IMR-90 (cell line): ENCODE measurements around the gene FBLN1. TPM values are rescaled to one million over a fixed set of nuclear protein-coding genes. Genes with fewer than 3 reads are reported as not detected.
A peak's percentile ranks its signal among the peaks of the same experiment; 100 is the strongest.
"Not testable (repeated sequence)": the region's sequence is repeated elsewhere in the genome, so short reads cannot be mapped to it uniquely, and the experiment has no call there.

ENCODE experiments used
- ATAC-seq: fragments of 200-7000 bp; cut with Tn5 transposase; 2 replicates; pipeline ENCODE4 v1.9.1; 2020; ENCODE audit warnings: low read depth, mild to moderate bottlenecking, moderate library complexity
- BruUV-seq: library from RNA; stranded (reverse); fragments of 400-500 nt; replicated peaks from 2 replicates; lab custom pipeline; 2021; lab: Mats Ljungman, UMichigan
- CTCF ChIA-PET: fragments of 300-600 bp; formaldehyde crosslinking; extraction: SDS; loops from one replicate; lab custom pipeline; 2021; ENCODE audit warnings: antibody characterized with exemption; lab: Yijun Ruan, JAX
- POLR2A ChIA-PET: fragments of 300-600 bp; sonication (Branson Sonifier 250); formaldehyde crosslinking; loops from one replicate; lab custom pipeline; 2022; ENCODE audit warnings: antibody characterized with exemption; ENCODE audit not compliant: unreplicated experiment; lab: Charles Lee
- DNase-seq: peaks from one replicate; pipeline ENCODE4 v3.0.0; 2013
- H2AFZ ChIP-seq: replicated peaks from 2 replicates; pipeline ENCODE3; 2013; ENCODE audit warnings: low read length, mild to moderate bottlenecking; ENCODE audit not compliant: poor library complexity
- H2AK5ac ChIP-seq: 2 replicates; pipeline ENCODE4 v1.6.1; 2013; ENCODE audit warnings: low read depth, low read length, inconsistent platforms
- H2AK9ac ChIP-seq: replicated peaks from 2 replicates; pipeline ENCODE3; 2013; ENCODE audit warnings: mild to moderate bottlenecking, low read depth, low read length, moderate library complexity; ENCODE audit not compliant: poor library complexity
- H2BK120ac ChIP-seq: 2 replicates; pipeline ENCODE4 v1.6.1; 2013; ENCODE audit warnings: low read depth, low read length, inconsistent platforms
- H2BK15ac ChIP-seq: 3 replicates; pipeline ENCODE4 v1.6.1; 2013; ENCODE audit warnings: low read depth, low read length, inconsistent platforms
- H2BK20ac ChIP-seq: 2 replicates; pipeline ENCODE4 v1.6.1; 2013; ENCODE audit warnings: low read depth, mild to moderate bottlenecking, inconsistent platforms, low read length, moderate library complexity
- H2BK5ac ChIP-seq: 2 replicates; pipeline ENCODE4 v1.6.1; 2013; ENCODE audit warnings: mild to moderate bottlenecking, low read depth, low read length, inconsistent platforms; ENCODE audit not compliant: poor library complexity, severe bottlenecking
- H3K14ac ChIP-seq: replicated peaks from 2 replicates; pipeline ENCODE4 v1.6.1; 2013; ENCODE audit warnings: low read depth, low read length, inconsistent platforms
- H3K18ac ChIP-seq: 2 replicates; pipeline ENCODE4 v1.6.1; 2013; ENCODE audit warnings: low read depth, low read length, control low read depth
- H3K23ac ChIP-seq: 2 replicates; pipeline ENCODE4 v1.6.1; 2013; ENCODE audit warnings: low read depth, low read length, inconsistent platforms
- H3K27ac ChIP-seq: 2 replicates; pipeline ENCODE4 v1.5.1; 2013; ENCODE audit warnings: mild to moderate bottlenecking, control low read depth, low read length; ENCODE audit not compliant: insufficient read depth
- H3K27me3 ChIP-seq: 2 replicates; pipeline ENCODE4 v1.6.1; 2013; ENCODE audit warnings: low read length; ENCODE audit not compliant: control insufficient read depth, insufficient read depth
- H3K36me3 ChIP-seq: 2 replicates; pipeline ENCODE4 v1.6.1; 2013; ENCODE audit warnings: low read length, mixed read lengths; ENCODE audit not compliant: control insufficient read depth, insufficient read depth
- H3K4ac ChIP-seq: 2 replicates; pipeline ENCODE4 v1.6.1; 2013; ENCODE audit warnings: low read depth, low read length, inconsistent platforms
- H3K4me1 ChIP-seq: 2 replicates; pipeline ENCODE4 v1.6.1; 2013; ENCODE audit warnings: low read length, mixed read lengths; ENCODE audit not compliant: control insufficient read depth, insufficient read depth
- H3K4me2 ChIP-seq: 2 replicates; pipeline ENCODE4 v1.6.1; 2013; ENCODE audit warnings: low read depth, mild to moderate bottlenecking, control low read depth, low read length, moderate library complexity
- H3K4me3 ChIP-seq: 2 replicates; pipeline ENCODE4 v1.5.1; 2013; ENCODE audit warnings: low read depth, mild to moderate bottlenecking, control low read depth, low read length, moderate library complexity; ENCODE audit not compliant: insufficient read depth
- H3K56ac ChIP-seq: 2 replicates; pipeline ENCODE4 v1.6.1; 2013; ENCODE audit warnings: low read length, inconsistent platforms; ENCODE audit not compliant: insufficient read depth; ENCODE audit errors: extremely low read depth
- H3K79me1 ChIP-seq, 2 experiments: 2 replicates each; pipeline ENCODE4 v1.6.1; 2013; ENCODE audit warnings: low read length in 2 of 2, inconsistent platforms in 1 of 2, low read depth in 1 of 2
- H3K9ac ChIP-seq: 2 replicates; pipeline ENCODE4 v1.6.1; 2013; ENCODE audit warnings: low read depth, low read length, control low read depth
- H3K9me1 ChIP-seq: 2 replicates; pipeline ENCODE4 v1.6.1; 2013; ENCODE audit warnings: low read length, inconsistent platforms; ENCODE audit not compliant: insufficient read depth
- H3K9me3 ChIP-seq: 2 replicates; pipeline ENCODE4 v1.6.1; 2013; ENCODE audit warnings: low read length; ENCODE audit not compliant: control insufficient read depth, insufficient read depth
- H4K20me1 ChIP-seq: 2 replicates; pipeline ENCODE4 v1.6.1; 2013; ENCODE audit warnings: low read length, inconsistent platforms; ENCODE audit not compliant: insufficient read depth
- H4K5ac ChIP-seq: 2 replicates; pipeline ENCODE4 v1.6.1; 2013; ENCODE audit warnings: mild to moderate bottlenecking, low read depth, low read length, control low read depth
- H4K8ac ChIP-seq, 2 experiments: 2 replicates each; pipeline ENCODE4 v1.6.1; 2013; ENCODE audit warnings: low read depth in 2 of 2, low read length in 2 of 2, control low read depth in 1 of 2, inconsistent platforms in 1 of 2
- H4K91ac ChIP-seq: 2 replicates; pipeline ENCODE4 v1.6.1; 2013; ENCODE audit warnings: low read depth, low read length, inconsistent platforms; ENCODE audit not compliant: insufficient read depth
- CEBPB ChIP-seq: IDR thresholded peaks from 2 replicates; pipeline ENCODE4 v1.6.1; 2012; ENCODE audit warnings: low read depth, low read length, improper control_type of control experiment
- SMC3 ChIP-seq: fragments of 150-350 bp; IDR thresholded peaks from 2 replicates; pipeline ENCODE4 v1.6.1; 2016; ENCODE audit warnings: low read depth, mild to moderate bottlenecking, antibody characterized with exemption, low read length, moderate library complexity
- WGBS, 2 experiments: methylation state at CpG; one replicate each; pipeline versions ENCODE4 v1.1.5 to v1.1.7; 2013; ENCODE audit warnings: missing lambda C conversion rate in 2 of 2; ENCODE audit not compliant: insufficient read length in 1 of 2; ENCODE audit errors: extremely low coverage in 2 of 2; 5-methylcytosine and 5-hydroxymethylcytosine counted together
- dilution Hi-C: fragments of 300-500 bp; cut with HindIII; formaldehyde crosslinking; loops from one replicate; pipeline ENCODE4 v1.14.3; 2018; ENCODE audit warnings: low sequenced_read_pairs; ENCODE audit not compliant: unreplicated experiment
- in situ Hi-C: fragments of 300-500 bp; cut with MboI; formaldehyde crosslinking; loops from 3 replicates; pipeline ENCODE4 v1.14.3; 2019; ENCODE audit warnings: low sequenced_read_pairs, inconsistent platforms, mixed read lengths
- intact Hi-C: fragments of 100-400 bp; cut with micrococcal nuclease; formaldehyde crosslinking; loops from 2 replicates; pipeline ENCODE4 v1.10.0; 2022
- polyA plus RNA-seq, 3 experiments: library from polyadenylated mRNA; depleted of rRNA; stranded (reverse); fragments of >200 nt; gene quantifications; 2 replicates each; pipeline ENCODE4 v1.2.3, GENCODE V29; 2012; ENCODE audit warnings: low replicate concordance in 1 of 3
- total RNA-seq: library from RNA; depleted of rRNA; stranded (reverse); fragments of >200 nt; gene quantifications from 2 replicates; pipeline ENCODE4 v1.2.3, GENCODE V29; 2012

Gene FBLN1
- total and polyA plus RNA-seq, 2 of the 4 experiments (the other 2 are of a cell fraction): 11.3 to 87.9 TPM

DNA sequence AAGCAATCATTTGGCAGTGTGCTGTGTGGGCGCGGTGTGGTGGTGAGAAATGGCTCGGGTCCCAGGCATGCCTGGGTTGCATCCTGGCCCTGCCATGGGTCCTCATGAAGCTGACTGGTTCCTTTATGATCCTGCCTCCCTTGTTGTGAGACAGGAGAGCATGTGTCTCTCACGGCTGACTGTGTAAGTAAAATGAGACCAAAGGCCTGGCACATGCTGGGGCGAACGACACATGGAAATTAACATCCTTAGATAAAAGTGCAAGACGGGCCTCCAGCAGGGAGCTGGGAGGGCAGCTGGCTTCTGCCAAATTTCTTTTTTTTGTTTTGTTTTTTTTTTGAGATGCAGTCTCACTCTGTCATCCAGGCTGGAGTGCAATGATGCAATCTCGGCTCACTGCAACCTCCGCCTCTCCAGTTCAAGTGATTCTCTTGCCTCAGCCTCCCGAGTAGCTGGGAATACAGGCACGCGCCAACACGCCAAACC, 9.4 kb upstream of the FBLN1 start:
- 56% methylated on average over 6 of the region's 13 CpGs; no CpG with 5 or more reads in 1 of the 2 experiments for WGBS, 2 experiments
- peak overlapping the region; percentile 59 for H2BK120ac ChIP-seq
- peak overlapping the region; percentile 76 for H2AFZ ChIP-seq
- H3K4me2 ChIP-seq: no peak overlapping the region
- DNase-seq (no peak), ATAC-seq (peak; percentile 24)
- H3K4me3 ChIP-seq: no peak overlapping the region
- no peak overlapping the region for H3K9ac ChIP-seq
- H3K4me1 ChIP-seq: peaks cover 13% of the 10 kb centered on the region
- peak overlapping the region; percentile 17 for H2AK9ac ChIP-seq
- intact Hi-C loops: no loop called here
- BruUV-seq: no TSS peak
- no peaks in the 10 kb centered on the region for H3K36me3 ChIP-seq
- peak overlapping the region; percentile 84 for H2BK20ac ChIP-seq
- H2BK15ac ChIP-seq: peak overlapping the region; percentile 88; the same call in 2 of the 3 replicates
- peak overlapping the region; percentile 23; the same call in 1 of the 2 replicates for H4K91ac ChIP-seq
- peaks cover 2% of the 10 kb centered on the region for H3K9me3 ChIP-seq
- peak overlapping the region in 1 of 2 experiments; percentile 79; a peak in 2 of 4 replicates for H4K8ac ChIP-seq
- no peaks in the 10 kb centered on the region for H3K27me3 ChIP-seq
- H3K18ac ChIP-seq: no peak overlapping the region; the same call in 1 of the 2 replicates
- in situ Hi-C loops: no loop called here
- H4K5ac ChIP-seq: peak overlapping the region; percentile 3; the same call in 1 of the 2 replicates
- peak overlapping the region; percentile 62; the same call in 1 of the 2 replicates for H3K27ac ChIP-seq
- no peak overlapping the region for H3K56ac ChIP-seq
- peak overlapping the region; percentile 12 for H2BK5ac ChIP-seq
- no peak overlapping the region for H3K23ac ChIP-seq
- dilution Hi-C loops: no loop called here
- peak overlapping the region; percentile 3; the same call in 1 of the 2 replicates for H3K14ac ChIP-seq
- peaks cover 11% of the 10 kb centered on the region; the same call in 1 of the 2 replicates for H3K9me1 ChIP-seq
- H3K4ac ChIP-seq: peak overlapping the region; percentile 63
- TF ChIP-seq CEBPB: peak; percentile 62
- no peak for TF ChIP-seq SMC3
- no peaks in the 10 kb centered on the region for H3K79me1 ChIP-seq
- H4K20me1 ChIP-seq: no peaks in the 10 kb centered on the region
- H2AK5ac ChIP-seq: peak overlapping the region; percentile 53; the same call in 1 of the 2 replicates
- ChIA-PET CTCF (no interaction called here), POLR2A (interaction anchor here (0.6 kb wide), 1 partner anchor 155 kb away, joined by 4 read pairs; no protein-coding TSS in a partner anchor)

GRCh38 chr22:45494306-45494705, 8.4 kb upstream of the FBLN1 start:
- H2BK20ac ChIP-seq, H3K27me3 ChIP-seq, H2AK9ac ChIP-seq, intact Hi-C loops, H3K23ac ChIP-seq, H4K91ac ChIP-seq, ATAC-seq, H3K79me1 ChIP-seq, H3K36me3 ChIP-seq, H2AK5ac ChIP-seq, in situ Hi-C loops, H2BK15ac ChIP-seq, H4K5ac ChIP-seq, H3K9me3 ChIP-seq, H3K4me2 ChIP-seq, H4K8ac ChIP-seq, H4K20me1 ChIP-seq, H2AFZ ChIP-seq, H2BK120ac ChIP-seq, DNase-seq, H3K14ac ChIP-seq, H3K9ac ChIP-seq, H3K27ac ChIP-seq, POLR2A ChIA-PET, H3K4me3 ChIP-seq, H3K56ac ChIP-seq, H2BK5ac ChIP-seq, H3K18ac ChIP-seq, H3K4ac ChIP-seq, BruUV-seq, dilution Hi-C loops: not testable (repeated sequence)
- Histone ChIP-seq H3K4me1 (peaks cover 22% of the 10 kb centered on the region), H3K9me1 (peaks cover 11% of the 10 kb centered on the region; the same call in 1 of the 2 replicates)
- no CpG with 5 or more reads among the region's 8 CpGs for WGBS, 2 experiments
- CTCF ChIA-PET: interaction anchor here (0.6 to 0.9 kb wide), 2 partner anchors 226 to 333 kb away, joined by 3 read pairs; no protein-coding TSS in a partner anchor
